TTC549 (cell line): ENCODE measurements around the gene PWWP2B.
"Not testable (repeated sequence)": the region's sequence is repeated elsewhere in the genome, so short reads cannot be mapped to it uniquely, and the experiment has no call there.

Experiments used
- FAIRE-seq: peaks from 2 replicates; lab custom pipeline; 2012; peaks lifted over from hg19 to GRCh38; lab: Jason Lieb, UNC

The PWWP2B gene

DNA sequence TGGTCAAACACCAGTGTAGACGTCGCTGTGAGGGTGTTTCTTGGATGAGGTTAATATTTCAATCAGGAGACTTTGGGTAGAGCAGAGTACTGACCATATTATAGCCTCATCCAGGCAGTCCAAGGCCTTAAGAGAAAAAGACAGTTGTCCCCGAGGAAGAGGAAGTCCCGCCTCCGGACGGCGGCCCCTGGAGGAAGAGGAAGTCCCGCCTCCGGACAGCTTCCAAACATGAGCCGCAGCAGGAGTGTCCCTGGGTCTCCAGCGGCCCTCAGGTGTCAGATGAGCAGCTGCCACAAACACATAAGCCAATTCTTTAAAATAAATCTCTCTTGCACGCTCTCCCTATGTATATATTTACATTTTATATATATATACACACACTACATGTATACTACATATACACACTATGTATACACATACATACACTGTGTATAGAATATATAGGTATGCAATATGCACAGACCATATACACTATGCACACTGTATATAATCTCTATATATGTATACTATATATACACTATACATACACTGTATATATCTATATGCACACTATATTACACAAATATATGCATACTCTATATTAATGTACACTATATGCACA lies 37.5 kb downstream of the PWWP2B start:
- no peak for FAIRE-seq

GRCh38 chr10:132435320-132435719 lies 38.3 kb downstream of the PWWP2B start:
- FAIRE-seq = not testable (repeated sequence)

DNA sequence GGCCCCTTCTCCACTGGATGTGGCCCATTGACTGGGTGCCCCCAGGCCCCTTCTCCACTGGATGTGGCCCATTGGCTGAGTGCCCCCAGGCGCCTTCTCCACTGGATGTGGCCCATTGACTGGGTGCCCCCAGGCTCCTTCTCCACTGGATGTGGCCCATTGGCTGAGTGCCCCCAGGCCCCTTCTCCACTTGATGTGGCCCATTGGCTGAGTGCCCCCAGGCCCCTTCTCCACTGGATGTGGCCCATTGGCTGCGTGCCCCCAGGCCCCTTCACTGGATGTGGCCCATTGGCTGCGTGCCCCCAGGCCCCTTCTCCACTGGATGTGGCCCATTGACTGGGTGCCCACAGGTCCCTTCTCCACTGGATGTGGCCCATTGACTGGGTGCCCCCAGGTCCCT lies 39.1 kb downstream of the PWWP2B start:
- not testable (repeated sequence) for FAIRE-seq

GRCh38 chr10:132436861-132437410 lies 39.9 kb downstream of the PWWP2B start:
- FAIRE-seq = no peak

DNA sequence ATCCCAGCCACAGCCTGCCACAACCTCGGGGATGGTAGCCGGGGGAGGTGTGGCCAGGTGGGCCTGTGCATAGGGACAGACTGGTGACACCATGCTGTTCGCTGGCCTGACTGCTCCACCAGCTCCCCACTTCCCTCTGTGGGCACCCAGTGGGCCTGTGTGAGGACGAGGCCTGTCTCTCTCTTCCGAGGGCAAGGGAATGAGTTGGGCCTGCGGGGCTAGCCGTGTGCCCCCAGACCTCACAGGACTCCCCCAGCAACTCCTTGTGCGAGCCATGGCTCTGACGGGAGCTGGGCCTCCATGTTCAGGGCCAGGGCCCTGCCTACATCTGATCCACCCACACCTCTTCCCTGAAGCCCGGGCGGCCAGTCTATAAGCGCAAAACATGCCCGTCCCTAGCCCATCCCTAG lies 40.5 kb downstream of the PWWP2B start:
- FAIRE-seq = no peak

DNA sequence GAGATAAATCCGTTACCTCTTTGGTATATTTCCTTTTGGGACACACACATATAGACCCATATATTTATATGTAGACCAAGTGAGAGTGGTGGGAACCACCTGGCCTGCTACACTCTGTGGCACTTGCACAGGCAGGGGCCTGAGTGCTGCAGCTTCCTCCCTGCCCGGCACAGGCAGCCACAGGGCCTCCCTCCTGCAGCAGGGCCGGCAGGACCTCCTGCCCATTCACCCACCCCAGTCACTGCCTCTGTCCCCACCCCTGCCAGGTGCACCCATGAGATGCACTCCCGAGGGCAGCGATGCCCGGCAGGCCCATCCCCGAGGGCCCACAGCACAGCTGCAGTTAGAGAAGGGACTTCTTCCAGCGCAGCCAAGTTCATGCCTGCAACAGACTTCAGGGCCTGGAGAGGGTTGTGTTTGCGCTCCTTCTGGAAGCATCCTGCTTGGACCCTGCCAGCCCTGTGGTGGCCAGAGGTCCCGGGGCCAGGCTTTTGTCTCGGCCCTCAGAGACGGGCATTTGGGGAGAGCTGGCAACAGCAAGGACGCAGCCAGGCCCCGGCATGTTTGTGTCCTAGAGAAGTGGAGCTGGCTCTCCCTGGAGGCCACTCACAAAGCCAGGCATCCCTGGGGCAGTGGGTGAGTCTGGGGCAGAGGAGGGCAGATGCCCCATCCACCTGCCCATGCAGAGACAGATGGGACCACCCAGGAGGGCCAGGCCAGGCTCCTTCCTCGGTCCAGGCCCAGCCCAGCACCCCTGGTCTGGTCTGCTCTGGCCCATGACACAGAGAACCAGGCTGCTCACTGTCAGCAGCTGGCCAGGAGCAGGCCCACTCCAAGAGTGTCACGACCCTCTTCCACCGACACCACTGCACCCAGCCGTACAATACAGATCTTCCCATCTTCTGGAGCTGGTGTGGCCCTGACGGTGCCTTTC lies 41.4 kb downstream of the PWWP2B start:
- FAIRE-seq = no peak

GRCh38 chr10:132439025-132439388 lies 42.0 kb downstream of the PWWP2B start:
- no peak for FAIRE-seq

- FAIRE-seq = no peak
Observed at GRCh38 chr10:132439424-132440163, 42.6 kb downstream of the PWWP2B start.

- no peak for FAIRE-seq
Observed at GRCh38 chr10:132440791-132441565, 44.0 kb downstream of the PWWP2B start.

- FAIRE-seq = no peak
Observed at GRCh38 chr10:132441818-132442524, 45.0 kb downstream of the PWWP2B start.

DNA sequence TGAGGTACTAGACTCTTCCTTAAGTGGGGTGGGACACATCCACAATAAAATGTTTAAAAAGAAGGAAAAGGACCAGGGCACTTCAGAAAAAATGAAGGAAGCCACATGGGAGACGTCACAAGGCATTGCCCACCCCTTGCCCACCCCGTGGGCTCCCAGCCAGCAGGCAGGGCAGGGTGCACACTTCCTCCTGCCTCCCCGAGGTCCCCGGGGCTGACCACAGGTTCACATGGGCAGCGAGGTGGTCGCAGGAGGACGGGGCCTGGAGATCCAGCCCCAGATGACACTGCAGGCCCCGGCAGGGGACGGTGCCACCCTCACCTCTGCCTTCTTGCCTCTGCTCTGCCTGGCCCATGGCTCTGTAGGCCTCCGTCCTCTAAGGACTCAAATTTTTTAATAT lies 45.6 kb downstream of the PWWP2B start:
- FAIRE-seq = no peak

- FAIRE-seq = no peak
Observed at GRCh38 chr10:132443605-132443982, 46.6 kb downstream of the PWWP2B start.

- FAIRE-seq = no peak
Observed at GRCh38 chr10:132443983-132444876, 47.2 kb downstream of the PWWP2B start.

DNA sequence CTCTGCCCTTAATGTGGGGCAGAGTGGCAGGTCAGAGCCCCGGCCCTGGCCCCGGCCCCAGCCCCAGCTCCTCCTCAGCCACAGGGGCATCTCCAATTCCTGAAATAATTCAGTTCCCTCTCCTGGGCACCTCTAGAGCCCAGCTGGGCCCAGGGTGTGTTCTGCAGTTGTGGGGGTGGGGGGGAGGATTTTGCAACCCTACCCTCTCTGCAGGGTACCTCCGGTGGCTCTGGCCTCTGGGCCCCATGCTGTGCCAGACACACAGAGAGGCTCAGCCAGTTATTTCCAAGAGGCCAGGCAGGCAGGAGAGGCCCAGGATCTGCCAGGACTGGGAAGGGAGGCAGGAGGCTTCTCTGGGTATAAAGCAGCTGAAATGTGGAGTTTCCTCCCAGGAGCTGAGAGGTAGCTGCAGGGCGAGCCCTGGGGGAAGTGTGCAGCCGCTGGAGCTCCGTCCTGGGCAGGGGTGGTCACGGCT lies 47.9 kb downstream of the PWWP2B start:
- no peak for FAIRE-seq

- no peak for FAIRE-seq
Observed at GRCh38 chr10:132445516-132446194, 48.7 kb downstream of the PWWP2B start.

DNA sequence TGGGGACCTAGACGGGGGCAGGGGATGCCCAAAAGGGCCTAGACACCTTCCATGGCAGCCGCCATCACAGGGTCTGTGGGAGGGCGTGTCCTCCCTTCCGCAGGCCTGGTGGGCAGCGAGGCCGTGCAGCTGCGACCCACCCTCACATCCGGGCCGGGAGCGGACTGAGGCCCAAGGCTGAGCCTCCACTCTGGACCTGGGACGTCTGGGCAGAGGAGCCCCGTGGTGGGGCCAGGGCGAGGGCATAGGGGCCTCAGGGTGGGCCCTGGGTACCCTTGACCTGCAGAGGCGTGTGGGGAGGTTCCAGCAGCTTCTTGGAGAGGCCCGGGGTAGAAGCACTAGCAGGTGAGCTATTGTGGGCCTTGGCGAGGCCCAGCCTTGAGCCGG lies 49.2 kb downstream of the PWWP2B start:
- no peak for FAIRE-seq

DNA sequence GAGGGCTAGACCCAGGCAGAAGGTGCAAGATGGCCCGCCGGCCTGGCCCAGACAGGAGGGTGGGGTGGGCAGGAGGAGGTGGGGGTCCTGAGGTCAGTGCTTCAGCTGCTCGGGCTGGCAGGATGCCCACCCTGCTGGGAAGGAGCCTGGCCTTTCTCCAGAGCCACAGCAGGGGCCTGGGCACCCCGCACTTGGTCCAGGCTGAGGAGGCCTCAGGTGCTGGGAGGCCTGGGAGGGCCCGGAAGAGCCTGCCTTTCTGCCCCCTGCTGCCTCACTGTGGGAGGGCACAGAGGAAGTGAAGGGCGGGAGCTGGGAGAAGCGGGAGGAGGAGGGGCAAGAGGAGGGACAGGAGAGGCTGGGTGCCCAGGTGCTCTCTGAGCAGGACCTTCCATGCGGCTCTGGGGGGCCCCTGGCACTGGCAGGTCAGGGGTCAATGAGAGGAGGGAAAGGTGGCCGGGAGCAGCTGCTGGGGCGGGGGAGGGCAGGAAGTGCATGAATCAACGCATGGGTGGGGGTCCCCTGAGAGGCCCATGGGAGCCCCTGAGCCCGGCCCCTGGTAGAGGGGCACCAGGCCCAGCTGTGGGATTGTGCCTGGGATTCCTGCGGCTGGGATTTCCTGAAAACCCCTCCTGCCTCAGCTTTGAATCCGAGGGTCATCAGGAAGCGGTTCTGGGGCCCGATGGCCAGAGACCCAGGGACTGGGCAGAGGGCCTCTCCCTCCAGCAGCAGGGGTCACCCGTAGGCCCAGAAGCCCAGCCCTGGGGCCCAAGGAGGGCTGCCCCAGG lies 49.9 kb downstream of the PWWP2B start:
- no peak for FAIRE-seq

GRCh38 chr10:132447446-132448247 lies 50.6 kb downstream of the PWWP2B start:
- no peak for FAIRE-seq
